ENCODE results near the gene KCNMB2.

The KCNMB2 gene

GRCh38 chr3:178748874-178749273 is 212.6 kb downstream of the KCNMB2 start:
- TF ChIP-seq CTCF (IDR thresholded peaks at IDR 0.05; ENCODE audit: low read depth, low read length, missing control alignments): no peak
- DNase-seq (ENCODE audit: extremely low read depth, low read depth): no peak
- no peak overlapping the region for H3K4me3 ChIP-seq (replicated peaks; ENCODE audit: low read depth, low read length)

GRCh38 chr3:178749471-178749870 is 213.2 kb downstream of the KCNMB2 start:
- no peak for DNase-seq (ENCODE audit: extremely low read depth, low read depth)
- no peak for TF ChIP-seq CTCF (IDR thresholded peaks at IDR 0.05; ENCODE audit: low read depth, low read length, missing control alignments)
- no peak overlapping the region for H3K4me3 ChIP-seq (replicated peaks; ENCODE audit: low read depth, low read length)

GRCh38 chr3:178750639-178751300 is 214.5 kb downstream of the KCNMB2 start:
- no peak for DNase-seq (ENCODE audit: extremely low read depth, low read depth)
- no peak for TF ChIP-seq CTCF (IDR thresholded peaks at IDR 0.05; ENCODE audit: low read depth, low read length, missing control alignments)
- H3K4me3 ChIP-seq (replicated peaks; ENCODE audit: low read depth, low read length): no peak overlapping the region

GRCh38 chr3:178752843-178753242 is 216.6 kb downstream of the KCNMB2 start:
- H3K4me3 ChIP-seq (replicated peaks; ENCODE audit: low read depth, low read length): no peak overlapping the region

GRCh38 chr3:178754852-178755510 is 218.7 kb downstream of the KCNMB2 start:
- DNase-seq (ENCODE audit: extremely low read depth, low read depth): no peak
- no peak for TF ChIP-seq CTCF (IDR thresholded peaks at IDR 0.05; ENCODE audit: low read depth, low read length, missing control alignments)
- H3K4me3 ChIP-seq (replicated peaks; ENCODE audit: low read depth, low read length): no peak overlapping the region

More at GRCh38 chr3:178752843-178753242, 216.6 kb downstream of the KCNMB2 start:
- no peak for TF ChIP-seq CTCF (IDR thresholded peaks at IDR 0.05; ENCODE audit: low read depth, low read length, missing control alignments)
- DNase-seq (ENCODE audit: extremely low read depth, low read depth): no peak

- DNase-seq (ENCODE audit: extremely low read depth, low read depth): no peak
- H3K4me3 ChIP-seq (replicated peaks; ENCODE audit: low read depth, low read length): no peak overlapping the region
- no peak for TF ChIP-seq CTCF (IDR thresholded peaks at IDR 0.05; ENCODE audit: low read depth, low read length, missing control alignments)
Observed at GRCh38 chr3:178761024-178761423, 224.8 kb downstream of the KCNMB2 start.
